ENCODE results near the gene AOPEP. TPM values are rescaled to one million over a fixed set of nuclear protein-coding genes. Genes with fewer than 3 reads are reported as not detected.
A peak's percentile ranks its signal among the peaks of the same experiment; 100 is the strongest.

Gene AOPEP
- total RNA-seq, 1 donor from 2014 or later: 79.7 TPM

- Histone ChIP-seq H3K4me3 (no peak overlapping the region), H3K4me1 (peaks cover 34% of the 10 kb centered on the region), H3K36me3 (no peaks in the 10 kb centered on the region), H3K27ac (peak overlapping the region; percentile 58), H3K27me3 (no peaks in the 10 kb centered on the region), H3K9me3 (no peaks in the 10 kb centered on the region)
- ATAC-seq: peak; percentile 50
- TF ChIP-seq CTCF (IDR thresholded peaks at IDR 0.05): no peak
- intact Hi-C loops (cut with DNase I): no loop called here
- DNase-seq: no peak
Measured at GRCh38 chr9:94926431-94926800, 199.9 kb downstream of the AOPEP start.

GRCh38 chr9:94927048-94927761, 200.7 kb downstream of the AOPEP start:
- Histone ChIP-seq H3K9me3 (no peaks in the 10 kb centered on the region), H3K27me3 (no peaks in the 10 kb centered on the region), H3K4me1 (peaks cover 26% of the 10 kb centered on the region), H3K27ac (no peak overlapping the region), H3K36me3 (no peaks in the 10 kb centered on the region), H3K4me3 (no peak overlapping the region)
- intact Hi-C loops (cut with DNase I): no loop called here
- no peak for TF ChIP-seq CTCF (IDR thresholded peaks at IDR 0.05)
- DNase-seq (peak; percentile 54), ATAC-seq (no peak)

GRCh38 chr9:94927762-94928670, 201.5 kb downstream of the AOPEP start:
- H3K36me3 ChIP-seq: no peaks in the 10 kb centered on the region
- TF ChIP-seq CTCF (IDR thresholded peaks at IDR 0.05): no peak
- intact Hi-C loops (cut with DNase I): no loop called here
- peaks cover 18% of the 10 kb centered on the region for H3K4me1 ChIP-seq
- H3K27me3 ChIP-seq: no peaks in the 10 kb centered on the region
- no peaks in the 10 kb centered on the region for H3K9me3 ChIP-seq
- no peak for ATAC-seq
- H3K4me3 ChIP-seq: no peak overlapping the region
- H3K27ac ChIP-seq: peak overlapping the region; percentile 65
- peak; percentile 31 for DNase-seq

GRCh38 chr9:94928691-94929368, 202.3 kb downstream of the AOPEP start:
- no peak for TF ChIP-seq CTCF (IDR thresholded peaks at IDR 0.05)
- H3K27me3 ChIP-seq: no peaks in the 10 kb centered on the region
- ATAC-seq (no peak), DNase-seq (no peak)
- no peaks in the 10 kb centered on the region for H3K36me3 ChIP-seq
- H3K9me3 ChIP-seq: no peaks in the 10 kb centered on the region
- H3K4me3 ChIP-seq: no peak overlapping the region
- H3K4me1 ChIP-seq: peaks cover 10% of the 10 kb centered on the region
- H3K27ac ChIP-seq: peak overlapping the region; percentile 65
- intact Hi-C loops (cut with DNase I): no loop called here

GRCh38 chr9:94929369-94929756, 202.9 kb downstream of the AOPEP start:
- peaks cover 8% of the 10 kb centered on the region for H3K4me1 ChIP-seq
- no peak overlapping the region for H3K4me3 ChIP-seq
- TF ChIP-seq CTCF (IDR thresholded peaks at IDR 0.05): no peak
- H3K9me3 ChIP-seq: no peaks in the 10 kb centered on the region
- peak; percentile 14 for ATAC-seq
- no peaks in the 10 kb centered on the region for H3K27me3 ChIP-seq
- H3K27ac ChIP-seq: peak overlapping the region; percentile 65
- no peaks in the 10 kb centered on the region for H3K36me3 ChIP-seq
- no peak for DNase-seq
- intact Hi-C loops (cut with DNase I): no loop called here

Measured in upper lobe of right lung (tissue), 1 donor.